Liver (tissue), 3 donors: ENCODE measurements around the gene SMYD4.

Experiments used
- ATF3 ChIP-seq: IDR thresholded peaks from 2 replicates; pipeline ENCODE4 v1.6.1; 2016; ENCODE audit warnings: antibody characterized with exemption
- CTCF ChIP-seq: fragments of 150-350 bp; IDR thresholded peaks from 2 replicates; pipeline ENCODE4 v1.5.1; 2017; ENCODE audit warnings: improper control_type of control experiment, low read depth, low read length; ENCODE audit not compliant: missing input control
- EGR1 ChIP-seq, 2 donors: IDR thresholded peaks; 2 replicates each; pipeline ENCODE4 v1.6.1; 2016 to 2018; ENCODE audit warnings: antibody characterized with exemption in 2 of 2, low read depth in 2 of 2
- JUND ChIP-seq, 2 donors: IDR thresholded peaks; 2 replicates each; pipeline ENCODE4 v1.6.1; 2016; ENCODE audit warnings: antibody characterized with exemption in 2 of 2
- RXRA ChIP-seq, 2 donors: IDR thresholded peaks; 2 replicates each; pipeline ENCODE4 v1.6.1; 2017 to 2018; ENCODE audit warnings: antibody characterized with exemption in 2 of 2, mild to moderate bottlenecking in 1 of 2
- TAF1 ChIP-seq: conservative IDR thresholded peaks from 2 replicates; pipeline ENCODE4 v1.6.1; 2016; ENCODE audit warnings: antibody characterized with exemption, mild to moderate bottlenecking
- donor health status: healthy.
- donor health status: healthy.

GRCh38 chr17:1830288-1830687, 586 bp upstream of the SMYD4 start:
- TF ChIP-seq CTCF: no peak
- TF ChIP-seq TAF1: no peak
- no peak for TF ChIP-seq RXRA (IDR thresholded peaks at IDR 0.05)
- no peak for TF ChIP-seq JUND (IDR thresholded peaks at IDR 0.05)
- no peak for TF ChIP-seq EGR1 (IDR thresholded peaks at IDR 0.05; ENCODE audit: low read depth in 2 of 2)
- no peak for TF ChIP-seq ATF3
